ENCODE data around the gene ABCG2.
"Not testable (repeated sequence)": the region's sequence is repeated elsewhere in the genome, so short reads cannot be mapped to it uniquely, and the experiment has no call there.

ABCG2 gene

GRCh38 chr4:88112856-88113255, 45.6 kb downstream of the ABCG2 start:
- WGBS, result 95% methylated on average over 5 of the region's 5 CpGs
- Histone ChIP-seq H3K27me3 (ENCODE audit: insufficient read depth, low read length) (no peaks in the 10 kb centered on the region), H3K9ac (ENCODE audit: low read depth, low read length) (no peak overlapping the region), H3K9me3 (ENCODE audit: insufficient read depth, low read depth, low read length) (0 out of 2 replicates have a peak, but pooled peaks cover 1% of the 10 kb centered on the region), H3K4me1 (ENCODE audit: insufficient read depth, low read length) (no peaks in the 10 kb centered on the region), H3K36me3 (ENCODE audit: insufficient read depth, low read length) (no peaks in the 10 kb centered on the region), H3K27ac (ENCODE audit: low read depth, low read length) (no peak overlapping the region), H3K4me3 (ENCODE audit: low read length) (no peak overlapping the region)

GRCh38 chr4:88110826-88111225, 47.6 kb downstream of the ABCG2 start:
- H3K27ac ChIP-seq (ENCODE audit: low read depth, low read length), result no peak overlapping the region
- H3K4me3 ChIP-seq (ENCODE audit: low read length), result no peak overlapping the region
- WGBS, result 89% methylated on average over 2 of the region's 2 CpGs
- no peaks in the 10 kb centered on the region for H3K4me1 ChIP-seq (ENCODE audit: insufficient read depth, low read length)
- no peaks in the 10 kb centered on the region for H3K27me3 ChIP-seq (ENCODE audit: insufficient read depth, low read length)
- no peaks in the 10 kb centered on the region for H3K9me3 ChIP-seq (ENCODE audit: insufficient read depth, low read depth, low read length)
- H3K36me3 ChIP-seq (ENCODE audit: insufficient read depth, low read length), result no peaks in the 10 kb centered on the region
- H3K9ac ChIP-seq (ENCODE audit: low read depth, low read length), result no peak overlapping the region

GRCh38 chr4:88109123-88109881, 49.1 kb downstream of the ABCG2 start:
- WGBS, result 96% methylated on average over 5 of the region's 5 CpGs
- Histone ChIP-seq H3K4me3 (ENCODE audit: low read length) (no peak overlapping the region), H3K9me3 (ENCODE audit: insufficient read depth, low read depth, low read length) (no peaks in the 10 kb centered on the region), H3K4me1 (ENCODE audit: insufficient read depth, low read length) (no peaks in the 10 kb centered on the region), H3K9ac (ENCODE audit: low read depth, low read length) (no peak overlapping the region), H3K27ac (ENCODE audit: low read depth, low read length) (no peak overlapping the region), H3K27me3 (ENCODE audit: insufficient read depth, low read length) (no peaks in the 10 kb centered on the region), H3K36me3 (ENCODE audit: insufficient read depth, low read length) (no peaks in the 10 kb centered on the region)

GRCh38 chr4:88108747-88109122, 49.7 kb downstream of the ABCG2 start:
- no peak overlapping the region for H3K4me3 ChIP-seq (ENCODE audit: low read length)
- H3K9me3 ChIP-seq (ENCODE audit: insufficient read depth, low read depth, low read length), result no peaks in the 10 kb centered on the region
- H3K27ac ChIP-seq (ENCODE audit: low read depth, low read length), result no peak overlapping the region
- H3K36me3 ChIP-seq (ENCODE audit: insufficient read depth, low read length), result no peaks in the 10 kb centered on the region
- H3K9ac ChIP-seq (ENCODE audit: low read depth, low read length), result no peak overlapping the region
- H3K27me3 ChIP-seq (ENCODE audit: insufficient read depth, low read length), result no peaks in the 10 kb centered on the region
- 96% methylated on average over 5 of the region's 5 CpGs for WGBS
- H3K4me1 ChIP-seq (ENCODE audit: insufficient read depth, low read length), result no peaks in the 10 kb centered on the region

- H3K27me3 ChIP-seq (ENCODE audit: insufficient read depth, low read length); H3K4me3 ChIP-seq (ENCODE audit: low read length); H3K9me3 ChIP-seq (ENCODE audit: insufficient read depth, low read depth, low read length); H3K4me1 ChIP-seq (ENCODE audit: insufficient read depth, low read length); H3K27ac ChIP-seq (ENCODE audit: low read depth, low read length); H3K36me3 ChIP-seq (ENCODE audit: insufficient read depth, low read length); H3K9ac ChIP-seq (ENCODE audit: low read depth, low read length): not testable (repeated sequence)
- WGBS, result 96% methylated on average over 6 of the region's 7 CpGs
Measured at GRCh38 chr4:88108108-88108465, 50.4 kb downstream of the ABCG2 start.

DNA sequence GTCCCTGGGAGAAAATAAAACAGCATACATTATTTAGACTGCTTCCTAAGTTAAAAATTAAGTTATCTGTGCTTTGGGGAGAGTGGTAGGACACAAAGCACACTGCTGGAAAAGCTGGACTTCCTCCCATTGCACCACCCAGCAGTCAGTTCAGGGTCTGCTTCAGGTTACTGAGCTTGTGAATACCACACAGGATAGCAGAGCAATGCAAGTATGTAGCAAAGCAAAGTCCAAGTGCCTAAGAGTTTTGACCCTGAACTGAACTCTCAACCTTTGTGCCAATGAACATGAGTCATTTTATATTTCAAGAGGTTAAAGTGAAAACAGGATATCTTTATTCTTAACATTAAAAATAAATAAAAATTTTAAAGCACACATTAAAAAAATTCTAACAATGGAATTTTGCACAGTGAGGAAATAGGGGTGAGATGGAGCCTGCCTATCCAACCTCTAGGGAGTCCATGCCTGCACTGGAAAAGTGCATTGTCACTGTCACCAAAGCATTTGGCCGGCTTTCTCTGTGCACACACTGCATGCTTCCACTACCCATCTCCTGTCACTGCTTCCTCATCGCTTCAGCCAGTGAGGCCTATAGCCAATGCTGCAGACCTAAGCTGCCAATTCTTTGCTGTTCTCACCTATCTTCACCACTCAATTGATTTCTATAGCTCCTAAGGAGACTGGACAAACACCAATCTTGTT, 50.9 kb downstream of the ABCG2 start:
- no peaks in the 10 kb centered on the region for H3K36me3 ChIP-seq (ENCODE audit: insufficient read depth, low read length)
- H3K4me1 ChIP-seq (ENCODE audit: insufficient read depth, low read length), result no peaks in the 10 kb centered on the region
- no peaks in the 10 kb centered on the region for H3K27me3 ChIP-seq (ENCODE audit: insufficient read depth, low read length)
- no peaks in the 10 kb centered on the region for H3K9me3 ChIP-seq (ENCODE audit: insufficient read depth, low read depth, low read length)
- no peak overlapping the region for H3K4me3 ChIP-seq (ENCODE audit: low read length)
- no peak overlapping the region for H3K9ac ChIP-seq (ENCODE audit: low read depth, low read length)
- whole genome bisulfite sequencing, result 93% methylated on average over 2 of the region's 2 CpGs
- H3K27ac ChIP-seq (ENCODE audit: low read depth, low read length), result no peak overlapping the region

DNA sequence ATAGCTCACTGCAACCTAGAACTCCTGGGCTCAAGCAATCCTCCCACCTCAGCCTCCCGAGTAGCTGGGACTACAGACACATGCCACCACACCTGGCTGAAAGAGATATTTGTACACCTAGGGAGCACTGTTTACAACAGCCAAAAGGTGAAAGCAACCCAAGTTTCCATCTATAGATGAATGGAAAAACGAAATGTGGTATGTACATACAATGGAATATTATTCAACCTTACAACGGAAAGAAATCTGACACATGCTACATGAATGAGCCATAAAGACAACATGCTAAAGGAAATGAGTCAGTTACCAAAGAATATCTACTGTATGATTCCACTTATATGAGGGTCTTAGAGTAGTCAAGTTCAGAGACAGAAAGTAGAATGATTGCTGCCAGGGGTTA, 52.2 kb downstream of the ABCG2 start:
- 98% methylated on average over 2 of the region's 3 CpGs for WGBS
- H3K4me1 ChIP-seq (ENCODE audit: insufficient read depth, low read length), result no peaks in the 10 kb centered on the region
- H3K36me3 ChIP-seq (ENCODE audit: insufficient read depth, low read length), result no peaks in the 10 kb centered on the region
- H3K4me3 ChIP-seq (ENCODE audit: low read length), result no peak overlapping the region
- no peak overlapping the region for H3K9ac ChIP-seq (ENCODE audit: low read depth, low read length)
- H3K27me3 ChIP-seq (ENCODE audit: insufficient read depth, low read length), result no peaks in the 10 kb centered on the region
- no peak overlapping the region for H3K27ac ChIP-seq (ENCODE audit: low read depth, low read length)
- H3K9me3 ChIP-seq (ENCODE audit: insufficient read depth, low read depth, low read length), result no peaks in the 10 kb centered on the region

DNA sequence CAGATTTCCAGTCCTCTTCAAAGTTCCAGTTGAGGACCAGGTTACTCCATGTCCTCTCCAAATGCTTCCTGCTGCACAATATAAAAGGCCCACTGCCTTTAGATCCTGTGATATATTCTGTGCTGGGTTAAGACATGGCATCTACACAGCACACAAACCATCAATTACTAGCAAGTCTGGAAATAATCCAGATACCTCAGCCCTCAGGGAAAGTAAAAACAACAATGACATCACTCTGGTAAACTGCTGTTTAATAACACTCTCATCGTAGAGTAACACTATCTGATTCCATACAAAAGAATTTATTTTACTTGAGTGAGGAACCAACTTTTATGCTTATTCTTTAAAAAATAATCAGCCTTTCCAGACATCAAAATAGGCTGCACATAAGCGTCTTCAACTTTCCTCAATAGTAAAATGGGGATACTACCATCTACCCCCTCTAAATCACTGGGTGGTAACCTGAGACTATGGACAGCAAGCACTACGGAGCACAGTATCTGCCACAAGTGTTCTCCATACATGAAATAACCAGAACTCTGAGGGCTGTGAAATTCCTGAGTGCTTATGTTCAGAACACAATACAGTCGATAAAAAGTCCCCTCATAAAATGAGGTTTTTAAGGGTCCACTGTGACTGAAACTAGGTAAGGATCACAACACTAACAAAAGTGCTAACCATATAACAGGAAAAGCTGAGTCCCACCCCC, 53.4 kb downstream of the ABCG2 start:
- WGBS, result 86% methylated on average over 4 of the region's 4 CpGs
- no peak overlapping the region for H3K4me3 ChIP-seq (ENCODE audit: low read length)

DNA sequence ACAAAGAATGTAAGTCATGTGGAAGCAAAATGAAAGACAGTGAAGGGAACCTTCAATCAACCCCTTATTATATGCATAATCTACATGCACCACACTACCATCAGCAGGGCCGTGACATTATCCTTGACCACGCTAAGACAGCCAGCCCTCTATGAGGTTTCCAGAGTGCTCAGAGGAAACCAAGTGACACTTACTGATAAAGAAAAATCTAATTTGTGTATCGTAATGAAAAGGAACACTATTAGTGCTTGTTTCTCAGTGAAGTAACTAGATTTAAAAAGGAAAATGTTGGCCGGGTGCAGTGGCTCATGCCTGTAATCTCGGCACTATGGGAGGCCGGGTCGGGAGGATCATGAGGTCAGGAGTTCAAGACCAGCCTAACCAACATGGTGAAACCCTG, 56.4 kb downstream of the ABCG2 start:
- Histone ChIP-seq H3K9me3 (ENCODE audit: insufficient read depth, low read depth, low read length) (no peaks in the 10 kb centered on the region), H3K36me3 (ENCODE audit: insufficient read depth, low read length) (no peaks in the 10 kb centered on the region), H3K27ac (ENCODE audit: low read depth, low read length) (no peak overlapping the region), H3K9ac (ENCODE audit: low read depth, low read length) (no peak overlapping the region), H3K27me3 (ENCODE audit: insufficient read depth, low read length) (no peaks in the 10 kb centered on the region), H3K4me1 (ENCODE audit: insufficient read depth, low read length) (no peaks in the 10 kb centered on the region), H3K4me3 (ENCODE audit: low read length) (no peak overlapping the region)
- 97% methylated on average over 7 of the region's 7 CpGs for WGBS

More for the DNA sequence above, 53.4 kb downstream of the ABCG2 start:
- Histone ChIP-seq H3K27ac (ENCODE audit: low read depth, low read length) (no peak overlapping the region), H3K36me3 (ENCODE audit: insufficient read depth, low read length) (no peaks in the 10 kb centered on the region), H3K4me1 (ENCODE audit: insufficient read depth, low read length) (no peaks in the 10 kb centered on the region), H3K27me3 (ENCODE audit: insufficient read depth, low read length) (no peaks in the 10 kb centered on the region), H3K9ac (ENCODE audit: low read depth, low read length) (no peak overlapping the region), H3K9me3 (ENCODE audit: insufficient read depth, low read depth, low read length) (no peaks in the 10 kb centered on the region)

GRCh38 chr4:88101165-88101564, 57.3 kb downstream of the ABCG2 start:
- Histone ChIP-seq H3K9me3 (ENCODE audit: insufficient read depth, low read depth, low read length) (no peaks in the 10 kb centered on the region), H3K4me1 (ENCODE audit: insufficient read depth, low read length) (no peaks in the 10 kb centered on the region), H3K9ac (ENCODE audit: low read depth, low read length) (no peak overlapping the region), H3K4me3 (ENCODE audit: low read length) (no peak overlapping the region), H3K36me3 (ENCODE audit: insufficient read depth, low read length) (no peaks in the 10 kb centered on the region), H3K27me3 (ENCODE audit: insufficient read depth, low read length) (no peaks in the 10 kb centered on the region), H3K27ac (ENCODE audit: low read depth, low read length) (no peak overlapping the region)
- 91% methylated on average over 3 of the region's 6 CpGs for WGBS

- 97% methylated on average over 4 of the region's 4 CpGs for WGBS
- Histone ChIP-seq H3K36me3 (ENCODE audit: insufficient read depth, low read length) (no peaks in the 10 kb centered on the region), H3K9ac (ENCODE audit: low read depth, low read length) (no peak overlapping the region), H3K4me1 (ENCODE audit: insufficient read depth, low read length) (no peaks in the 10 kb centered on the region), H3K4me3 (ENCODE audit: low read length) (no peak overlapping the region), H3K9me3 (ENCODE audit: insufficient read depth, low read depth, low read length) (no peaks in the 10 kb centered on the region), H3K27me3 (ENCODE audit: insufficient read depth, low read length) (no peaks in the 10 kb centered on the region), H3K27ac (ENCODE audit: low read depth, low read length) (no peak overlapping the region)
Measured at GRCh38 chr4:88098993-88099752, 59.3 kb downstream of the ABCG2 start.
